PC-3 (cell line): ENCODE measurements around the gene GPC1. TPM values are rescaled to one million over a fixed set of nuclear protein-coding genes. Genes with fewer than 3 reads are reported as not detected.

Experiments
- ATAC-seq: fragments of 200-7000 bp; cut with Tn5 transposase; 2 replicates; pipeline ENCODE4 v1.9.1; 2020; ENCODE audit warnings: mild to moderate bottlenecking, moderate library complexity
- BruUV-seq: library from RNA; stranded (reverse); fragments of 400-500 nt; replicated peaks from 2 replicates; lab custom pipeline; 2021; lab: Mats Ljungman, UMichigan
- CTCF ChIA-PET: fragments of 300-600 bp; sonication (Branson Sonifier 250); formaldehyde crosslinking; loops from one replicate; lab custom pipeline; 2022; ENCODE audit warnings: antibody characterized with exemption; lab: Charles Lee
- POLR2A ChIA-PET: fragments of 300-600 bp; sonication (Branson Sonifier 250); formaldehyde crosslinking; loops from one replicate; lab custom pipeline; 2022; ENCODE audit warnings: antibody characterized with exemption; ENCODE audit not compliant: unreplicated experiment; lab: Charles Lee
- DNase-seq: peaks from one replicate; pipeline ENCODE4 v3.0.0-alpha.2; 2015
- H2AFZ ChIP-seq: fragments of 300-600 bp; sonication (generic); 2 replicates; pipeline ENCODE4 v1.6.0; 2016; ENCODE audit warnings: antibody characterized with exemption, low read length
- H3F3A ChIP-seq: fragments of 300-600 bp; sonication (generic); one replicate; pipeline ENCODE4 v1.6.0; 2017; ENCODE audit warnings: antibody characterized with exemption, low read length, control low read depth, mild to moderate bottlenecking; ENCODE audit not compliant: unreplicated experiment
- H3K27ac ChIP-seq: fragments of 300-600 bp; sonication (generic); 2 replicates; pipeline ENCODE4 v1.5.1; 2016; ENCODE audit warnings: mild to moderate bottlenecking, low read length
- H3K27me3 ChIP-seq: fragments of 300-600 bp; sonication (generic); 2 replicates; pipeline ENCODE4 v1.6.1; 2016; ENCODE audit warnings: low read length, mixed read lengths
- H3K36me3 ChIP-seq: fragments of 300-600 bp; sonication (generic); 2 replicates; pipeline ENCODE4 v1.6.1; 2016; ENCODE audit warnings: low read depth, mixed run types, low read length, mixed read lengths
- H3K4me1 ChIP-seq: fragments of 300-600 bp; sonication (generic); 2 replicates; pipeline ENCODE4 v1.5.1; 2016; ENCODE audit warnings: low read length; ENCODE audit not compliant: insufficient read depth
- H3K4me2 ChIP-seq: fragments of 300-600 bp; sonication (generic); 2 replicates; pipeline ENCODE4 v1.6.0; 2016; ENCODE audit warnings: low read length
- H3K4me3 ChIP-seq: fragments of 300-600 bp; sonication (generic); 2 replicates; pipeline ENCODE4 v1.5.1; 2016; ENCODE audit warnings: mild to moderate bottlenecking, low read length, mixed read lengths
- H3K79me2 ChIP-seq: fragments of 300-600 bp; sonication (generic); 2 replicates; pipeline ENCODE4 v1.6.1; 2017; ENCODE audit warnings: low read length, mixed read lengths
- H3K9ac ChIP-seq: fragments of 300-600 bp; sonication (generic); 2 replicates; pipeline ENCODE4 v1.6.0; 2016; ENCODE audit warnings: mild to moderate bottlenecking, low read length
- H3K9me2 ChIP-seq: fragments of 300-600 bp; sonication (generic); replicated peaks from 2 replicates; pipeline ENCODE4 v1.6.1; 2016; ENCODE audit warnings: mixed run types, low read length, mixed read lengths
- H3K9me3 ChIP-seq: fragments of 300-600 bp; sonication (generic); 2 replicates; pipeline ENCODE4 v1.6.1; 2016; ENCODE audit warnings: low read length, mixed read lengths
- H4K20me1 ChIP-seq: fragments of 300-600 bp; sonication (generic); 2 replicates; pipeline ENCODE4 v1.6.1; 2016; ENCODE audit warnings: low read length, mixed read lengths
- EZH2 ChIP-seq: fragments of 300-600 bp; sonication (generic); IDR thresholded peaks from one replicate; pipeline ENCODE4 v1.6.1; 2017; ENCODE audit warnings: antibody characterized with exemption, mild to moderate bottlenecking, low read length; ENCODE audit not compliant: unreplicated experiment
- EZH2phosphoT487 ChIP-seq: fragments of 300-600 bp; sonication (generic); IDR thresholded peaks from 2 replicates; pipeline ENCODE4 v1.6.1; 2018; ENCODE audit warnings: mild to moderate bottlenecking, antibody characterized with exemption, low read length, borderline replicate concordance
- intact Hi-C: fragments of 100-400 bp; cut with micrococcal nuclease; formaldehyde crosslinking; loops from 2 replicates; pipeline ENCODE4 v1.9.0; 2023
- total RNA-seq: library from RNA; depleted of rRNA; stranded (reverse); fragments of >200 nt; gene quantifications from 2 replicates; pipeline ENCODE4 v1.2.3, GENCODE V29; 2014
- TF ChIP-seq, protein P1 (sequence below): fragments of 300-600 bp; sonication (generic); conservative IDR thresholded peaks from 2 replicates; pipeline ENCODE4 v1.5.1; 2017; ENCODE audit warnings: antibody characterized with exemption, low read depth, mild to moderate bottlenecking, low read length

The GPC1 gene
- total RNA-seq, 1 experiment from 2014 or later: 37.1 TPM

DNA sequence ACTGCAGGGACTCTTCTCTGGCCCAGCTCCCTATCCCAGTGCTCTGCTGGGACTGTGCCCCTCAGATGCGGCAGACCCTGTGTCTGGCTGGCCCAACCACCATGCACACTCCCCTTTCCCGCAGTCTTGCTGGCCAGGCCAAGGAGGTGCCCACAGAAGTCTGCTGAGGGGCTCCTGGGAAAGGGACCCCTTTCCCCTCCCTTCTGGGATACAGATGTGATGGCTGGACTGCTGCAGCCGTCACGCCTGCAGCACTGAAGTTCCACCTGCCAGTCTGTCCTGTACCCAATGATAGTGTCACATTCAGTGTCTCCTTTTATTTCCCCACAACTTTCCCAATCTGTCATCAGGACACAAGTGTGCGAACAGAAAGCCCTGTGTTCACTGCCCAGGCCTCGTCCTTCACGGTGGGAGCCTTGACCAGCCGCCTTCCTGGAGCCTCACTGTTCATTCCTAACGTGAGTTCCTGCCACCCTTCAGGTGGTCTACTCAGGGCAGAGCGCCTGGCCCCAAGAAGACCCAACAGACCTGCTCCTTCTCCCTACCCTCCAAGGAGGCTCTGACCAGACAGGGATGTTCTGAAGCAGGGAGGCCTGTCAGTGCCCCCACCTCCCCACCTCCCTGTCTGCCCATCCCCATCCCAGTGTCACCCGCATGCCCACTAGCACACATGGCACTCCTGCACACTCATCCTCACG lies 75.2 kb downstream of the GPC1 start:
- Histone ChIP-seq H3K9me2 (no peaks in the 10 kb centered on the region), H3K4me3 (no peak overlapping the region), H3K9me3 (no peaks in the 10 kb centered on the region), H3K4me2 (no peak overlapping the region), H3K27me3 (no peaks in the 10 kb centered on the region), H2AFZ (no peak overlapping the region), H3F3A (no peaks in the 10 kb centered on the region), H3K79me2 (no peaks in the 10 kb centered on the region), H4K20me1 (no peaks in the 10 kb centered on the region), H3K36me3 (no peaks in the 10 kb centered on the region), H3K4me1 (no peaks in the 10 kb centered on the region), H3K9ac (no peak overlapping the region), H3K27ac (no peak overlapping the region)
- no TSS peak for BruUV-seq
- TF ChIP-seq, protein P1, sequence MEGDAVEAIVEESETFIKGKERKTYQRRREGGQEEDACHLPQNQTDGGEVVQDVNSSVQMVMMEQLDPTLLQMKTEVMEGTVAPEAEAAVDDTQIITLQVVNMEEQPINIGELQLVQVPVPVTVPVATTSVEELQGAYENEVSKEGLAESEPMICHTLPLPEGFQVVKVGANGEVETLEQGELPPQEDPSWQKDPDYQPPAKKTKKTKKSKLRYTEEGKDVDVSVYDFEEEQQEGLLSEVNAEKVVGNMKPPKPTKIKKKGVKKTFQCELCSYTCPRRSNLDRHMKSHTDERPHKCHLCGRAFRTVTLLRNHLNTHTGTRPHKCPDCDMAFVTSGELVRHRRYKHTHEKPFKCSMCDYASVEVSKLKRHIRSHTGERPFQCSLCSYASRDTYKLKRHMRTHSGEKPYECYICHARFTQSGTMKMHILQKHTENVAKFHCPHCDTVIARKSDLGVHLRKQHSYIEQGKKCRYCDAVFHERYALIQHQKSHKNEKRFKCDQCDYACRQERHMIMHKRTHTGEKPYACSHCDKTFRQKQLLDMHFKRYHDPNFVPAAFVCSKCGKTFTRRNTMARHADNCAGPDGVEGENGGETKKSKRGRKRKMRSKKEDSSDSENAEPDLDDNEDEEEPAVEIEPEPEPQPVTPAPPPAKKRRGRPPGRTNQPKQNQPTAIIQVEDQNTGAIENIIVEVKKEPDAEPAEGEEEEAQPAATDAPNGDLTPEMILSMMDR: no peak
- TF ChIP-seq EZH2 (no peak), EZH2phosphoT487 (no peak)
- POLR2A ChIA-PET: no interaction called here
- CTCF ChIA-PET: no interaction called here
- DNase-seq (no peak), ATAC-seq (no peak)
- intact Hi-C loops: no loop called here

DNA sequence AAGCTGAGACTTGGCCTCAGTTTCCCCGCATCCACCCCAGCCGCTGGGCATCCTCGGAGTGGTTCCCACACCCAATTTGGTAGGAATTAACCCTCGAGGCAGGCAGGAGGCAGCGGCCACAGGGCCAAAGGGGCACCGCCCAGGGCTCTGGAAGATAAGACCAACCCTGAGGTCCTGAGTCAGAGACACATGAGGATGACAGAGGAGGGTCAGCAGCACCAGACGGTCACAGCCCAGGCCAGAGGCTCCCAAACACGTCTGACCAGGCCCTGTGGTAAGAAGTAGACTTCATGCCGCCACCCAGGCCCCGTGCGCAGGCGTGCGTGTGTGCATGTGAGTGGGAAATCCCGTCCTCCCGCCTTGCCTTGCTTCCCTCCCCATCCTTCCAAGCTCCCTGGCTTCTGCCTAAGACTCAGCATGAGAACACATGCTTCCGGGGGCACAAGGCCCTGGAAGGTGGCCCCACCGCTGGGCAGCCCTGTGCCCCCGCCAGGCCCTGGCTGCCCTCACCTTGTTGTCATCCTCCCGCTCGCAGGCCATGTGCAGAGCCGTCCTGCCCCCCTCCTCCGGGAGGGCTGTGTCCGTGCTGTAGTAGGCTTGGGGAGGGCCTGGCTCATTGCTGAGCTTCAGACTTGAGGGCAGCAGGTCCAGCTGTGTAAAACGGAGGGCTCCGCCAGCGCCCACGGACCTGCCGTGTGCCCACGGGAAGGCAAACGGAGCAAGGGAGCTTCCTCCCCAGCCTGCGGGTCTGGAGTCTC lies 76.1 kb downstream of the GPC1 start:
- TF ChIP-seq EZH2phosphoT487: no peak
- TF ChIP-seq, protein P1: no peak
- no peak for TF ChIP-seq EZH2
- Histone ChIP-seq H3K9ac (no peak overlapping the region), H3K27ac (no peak overlapping the region), H3K9me3 (no peaks in the 10 kb centered on the region), H3K27me3 (no peaks in the 10 kb centered on the region), H3K79me2 (no peaks in the 10 kb centered on the region), H2AFZ (no peak overlapping the region), H3K4me2 (no peak overlapping the region), H3K4me1 (no peaks in the 10 kb centered on the region), H3K9me2 (no peaks in the 10 kb centered on the region), H3K4me3 (no peak overlapping the region), H3F3A (no peaks in the 10 kb centered on the region), H4K20me1 (no peaks in the 10 kb centered on the region), H3K36me3 (no peaks in the 10 kb centered on the region)
- ATAC-seq: no peak
- no peak for DNase-seq
- intact Hi-C loops: no loop called here
- POLR2A ChIA-PET: no interaction called here
- CTCF ChIA-PET: no interaction called here
- no TSS peak for BruUV-seq

GRCh38 chr2:240512109-240512485 lies 76.6 kb downstream of the GPC1 start:
- ATAC-seq (no peak), DNase-seq (no peak)
- BruUV-seq: no TSS peak
- Histone ChIP-seq H3K4me1 (no peaks in the 10 kb centered on the region), H3K9me3 (no peaks in the 10 kb centered on the region), H3K9me2 (no peaks in the 10 kb centered on the region), H3K36me3 (no peaks in the 10 kb centered on the region), H3K9ac (no peak overlapping the region), H3F3A (no peaks in the 10 kb centered on the region), H4K20me1 (no peaks in the 10 kb centered on the region), H3K27ac (no peak overlapping the region), H3K4me2 (no peak overlapping the region), H3K79me2 (no peaks in the 10 kb centered on the region), H2AFZ (no peak overlapping the region), H3K4me3 (no peak overlapping the region), H3K27me3 (no peaks in the 10 kb centered on the region)
- ChIA-PET POLR2A (no interaction called here), CTCF (no interaction called here)
- TF ChIP-seq EZH2 (no peak), EZH2phosphoT487 (no peak)
- TF ChIP-seq, protein P1: no peak
- intact Hi-C loops: no loop called here
